Gastrocnemius medialis (tissue), 4 donors: Measurements from ENCODE around the gene PRC1. TPM values are rescaled to one million over a fixed set of nuclear protein-coding genes. Genes with fewer than 3 reads are reported as not detected.

ENCODE experiments used
- ATAC-seq, 2 donors: fragments of 150-250 bp; one replicate each; pipeline ENCODE4 v1.9.1; 2016
- DNase-seq, 2 donors: peaks; one replicate each; pipeline ENCODE4 v3.0.0-alpha.2; 2019
- H3K27ac ChIP-seq, 4 donors: fragments of 200-600 bp; sonication (generic); 1 replicate in 1 of 4; 2 replicates in 3 of 4; pipeline ENCODE4 v1.5.1; 2016 to 2018; ENCODE audit warnings: mild to moderate bottlenecking in 2 of 4, moderate library complexity in 1 of 4
- H3K27me3 ChIP-seq, 3 donors: fragments of 200-600 bp; sonication (generic) in 2 of 3; 1 replicate in 1 of 3; 2 replicates in 2 of 3; pipeline versions ENCODE4 v1.5.1 to v1.6.0; 2016 to 2019; ENCODE audit warnings: mild to moderate bottlenecking in 1 of 3, moderate library complexity in 1 of 3
- H3K36me3 ChIP-seq, 2 donors: fragments of 200-600 bp; sonication (generic) in 1 of 2; one replicate each; pipeline ENCODE4 v1.5.1; 2017 to 2018
- H3K4me1 ChIP-seq, 2 donors: fragments of 200-600 bp; sonication (generic) in 1 of 2; one replicate each; pipeline ENCODE4 v1.5.1; 2016 to 2017; ENCODE audit warnings: mild to moderate bottlenecking in 2 of 2
- H3K4me3 ChIP-seq, 4 donors: fragments of 200-600 bp; sonication (generic) in 3 of 4; 1 replicate in 1 of 4; 2 replicates in 3 of 4; pipeline ENCODE4 v1.5.1; 2016 to 2019; ENCODE audit warnings: mild to moderate bottlenecking in 2 of 4
- H3K9me3 ChIP-seq, 3 donors: fragments of 200-600 bp; sonication (generic) in 2 of 3; 1 replicate in 1 of 3; 2 replicates in 2 of 3; pipeline ENCODE4 v1.5.1; 2016 to 2019
- POLR2A ChIP-seq, 2 donors: fragments of 450-650 bp; IDR thresholded peaks; one replicate each; pipeline ENCODE4 v1.6.1; 2017; ENCODE audit warnings: antibody characterized with exemption in 2 of 2, mild to moderate bottlenecking in 2 of 2, moderate library complexity in 2 of 2
- in situ Hi-C, 4 donors: fragments of 200-750 bp; cut with MboI; loops; one replicate each; pipeline versions ENCODE4 v1.15.0 to v1.8.0; 2017; ENCODE audit warnings: low sequenced_read_pairs in 4 of 4
- intact Hi-C: fragments of 100-400 bp; cut with DNase I; formaldehyde crosslinking; loops from one replicate; pipeline ENCODE4 v1.15.1; 2023; ENCODE audit warnings: low total_unique reads
- total RNA-seq, 4 donors: library from RNA; depleted of rRNA; stranded (reverse); fragments of >200 nt; gene quantifications; one replicate each; pipeline versions ENCODE4 v1.1.0 to v1.2.3, GENCODE V29; 2016
- TF ChIP-seq, protein P1 (sequence below), 5 experiments: fragments of 450-650 bp in 3 of 5; fragments of 200-600 bp in 2 of 5; sonication (generic) in 2 of 5; IDR thresholded peaks in 4 of 5; conservative IDR thresholded peaks in 1 of 5; 1 replicate in 4 of 5; 2 replicates in 1 of 5; pipeline ENCODE4 v1.5.1; 2016 to 2019; ENCODE audit warnings: antibody characterized with exemption in 5 of 5, mild to moderate bottlenecking in 3 of 5, moderate library complexity in 3 of 5

PRC1 gene
- total RNA-seq, 4 donors from 2014 or later: 1.4 to 9.9 (median 4.9) TPM

DNA sequence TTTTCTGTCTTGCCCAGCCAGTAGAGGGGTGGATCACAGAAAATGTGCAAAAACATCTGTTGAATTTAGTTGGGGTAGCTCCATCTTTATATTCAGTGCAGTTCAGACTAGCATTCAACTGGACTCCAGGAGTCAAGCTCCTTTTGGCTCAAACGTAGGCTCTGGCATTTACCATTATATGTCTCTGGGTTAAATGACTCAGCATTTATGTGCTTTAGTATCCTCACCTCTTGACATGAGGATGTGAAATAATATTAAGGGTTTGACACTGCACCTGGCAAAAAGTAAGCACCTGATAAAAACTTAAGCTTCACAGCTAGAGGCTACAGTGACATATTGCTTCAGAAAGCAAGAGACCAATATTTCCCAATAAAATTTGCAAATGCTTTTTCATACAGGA, 14.8 kb downstream of the PRC1 start:
- DNase-seq (no peak), ATAC-seq (no peak)
- TF ChIP-seq, protein P1, sequence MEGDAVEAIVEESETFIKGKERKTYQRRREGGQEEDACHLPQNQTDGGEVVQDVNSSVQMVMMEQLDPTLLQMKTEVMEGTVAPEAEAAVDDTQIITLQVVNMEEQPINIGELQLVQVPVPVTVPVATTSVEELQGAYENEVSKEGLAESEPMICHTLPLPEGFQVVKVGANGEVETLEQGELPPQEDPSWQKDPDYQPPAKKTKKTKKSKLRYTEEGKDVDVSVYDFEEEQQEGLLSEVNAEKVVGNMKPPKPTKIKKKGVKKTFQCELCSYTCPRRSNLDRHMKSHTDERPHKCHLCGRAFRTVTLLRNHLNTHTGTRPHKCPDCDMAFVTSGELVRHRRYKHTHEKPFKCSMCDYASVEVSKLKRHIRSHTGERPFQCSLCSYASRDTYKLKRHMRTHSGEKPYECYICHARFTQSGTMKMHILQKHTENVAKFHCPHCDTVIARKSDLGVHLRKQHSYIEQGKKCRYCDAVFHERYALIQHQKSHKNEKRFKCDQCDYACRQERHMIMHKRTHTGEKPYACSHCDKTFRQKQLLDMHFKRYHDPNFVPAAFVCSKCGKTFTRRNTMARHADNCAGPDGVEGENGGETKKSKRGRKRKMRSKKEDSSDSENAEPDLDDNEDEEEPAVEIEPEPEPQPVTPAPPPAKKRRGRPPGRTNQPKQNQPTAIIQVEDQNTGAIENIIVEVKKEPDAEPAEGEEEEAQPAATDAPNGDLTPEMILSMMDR (IDR thresholded peaks at IDR 0.05 in 4 of 5, conservative IDR thresholded peaks at IDR 0.05 in 1 of 5): no peak
- no peak for TF ChIP-seq POLR2A (IDR thresholded peaks at IDR 0.05)
- H3K9me3 ChIP-seq: no peaks in the 10 kb centered on the region
- intact Hi-C loops (no loop called here), in situ Hi-C loops (no loop called here)
- H3K27ac ChIP-seq: no peak overlapping the region
- H3K4me3 ChIP-seq: no peak overlapping the region
- no peaks in the 10 kb centered on the region for H3K27me3 ChIP-seq
- H3K4me1 ChIP-seq: no peaks in the 10 kb centered on the region
- H3K36me3 ChIP-seq: no peaks in the 10 kb centered on the region

DNA sequence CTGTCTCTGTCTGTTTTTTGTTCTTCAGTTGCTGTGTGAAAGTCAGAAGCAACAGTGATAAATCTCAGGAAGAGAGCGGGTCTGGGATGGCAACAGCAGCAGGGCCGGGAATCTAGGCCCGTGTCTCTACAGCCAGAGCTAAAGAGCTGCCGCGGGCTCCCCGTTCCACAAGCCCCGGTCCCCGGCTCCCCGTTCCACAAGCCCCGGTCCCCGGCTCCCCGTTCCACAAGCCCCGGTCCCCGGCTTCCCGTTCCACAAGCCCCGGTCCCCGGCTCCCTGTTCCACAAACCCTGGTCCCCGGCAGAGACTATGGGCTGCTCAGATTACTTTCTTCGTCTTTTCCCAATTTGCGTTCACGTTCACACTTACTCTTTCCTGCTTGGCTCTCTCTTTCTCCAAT, 20.1 kb downstream of the PRC1 start:
- Histone ChIP-seq H3K4me1 (no peaks in the 10 kb centered on the region), H3K27me3 (no peaks in the 10 kb centered on the region), H3K27ac (no peak overlapping the region), H3K36me3 (no peaks in the 10 kb centered on the region), H3K4me3 (no peak overlapping the region), H3K9me3 (no peaks in the 10 kb centered on the region)
- in situ Hi-C loops: loop anchor here in 2 of 4 donors (25.0 kb wide), 1 partner anchor 288 kb away; no protein-coding TSS in a partner anchor
- ATAC-seq: no peak
- intact Hi-C loops: no loop called here
- TF ChIP-seq, protein P1 (IDR thresholded peaks at IDR 0.05 in 4 of 5, conservative IDR thresholded peaks at IDR 0.05 in 1 of 5): no peak
- TF ChIP-seq POLR2A (IDR thresholded peaks at IDR 0.05): no peak
- DNase-seq: no peak

DNA sequence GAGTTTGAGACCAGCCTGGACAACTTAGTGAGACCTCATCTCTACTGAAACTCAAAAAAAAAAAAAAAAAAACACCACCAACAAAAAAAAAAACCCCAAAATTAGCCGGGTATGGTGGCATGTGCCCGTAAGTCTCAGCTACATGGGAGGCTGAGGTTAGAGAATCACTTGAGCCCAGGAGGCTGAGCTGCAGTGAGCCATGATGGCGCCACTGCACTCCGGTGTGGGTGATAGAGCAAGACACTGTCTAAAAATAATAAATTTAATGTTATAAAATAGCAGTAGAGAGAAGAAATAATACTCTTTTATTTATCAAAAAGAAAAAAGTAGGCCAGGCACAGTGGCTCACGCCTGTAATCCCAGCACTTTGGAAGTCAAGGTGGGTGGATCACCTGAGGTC, 22.2 kb downstream of the PRC1 start:
- no peak overlapping the region for H3K27ac ChIP-seq
- no peak for TF ChIP-seq POLR2A (IDR thresholded peaks at IDR 0.05)
- TF ChIP-seq, protein P1 (IDR thresholded peaks at IDR 0.05 in 4 of 5, conservative IDR thresholded peaks at IDR 0.05 in 1 of 5): no peak
- DNase-seq (no peak), ATAC-seq (no peak)
- intact Hi-C loops: no loop called here
- no peak overlapping the region for H3K4me3 ChIP-seq
- H3K4me1 ChIP-seq: no peaks in the 10 kb centered on the region
- H3K27me3 ChIP-seq: no peaks in the 10 kb centered on the region
- H3K9me3 ChIP-seq: no peaks in the 10 kb centered on the region
- H3K36me3 ChIP-seq: no peaks in the 10 kb centered on the region
- in situ Hi-C loops: loop anchor here in 2 of 4 donors (25.0 kb wide), 1 partner anchor 290 kb away; no protein-coding TSS in a partner anchor

DNA sequence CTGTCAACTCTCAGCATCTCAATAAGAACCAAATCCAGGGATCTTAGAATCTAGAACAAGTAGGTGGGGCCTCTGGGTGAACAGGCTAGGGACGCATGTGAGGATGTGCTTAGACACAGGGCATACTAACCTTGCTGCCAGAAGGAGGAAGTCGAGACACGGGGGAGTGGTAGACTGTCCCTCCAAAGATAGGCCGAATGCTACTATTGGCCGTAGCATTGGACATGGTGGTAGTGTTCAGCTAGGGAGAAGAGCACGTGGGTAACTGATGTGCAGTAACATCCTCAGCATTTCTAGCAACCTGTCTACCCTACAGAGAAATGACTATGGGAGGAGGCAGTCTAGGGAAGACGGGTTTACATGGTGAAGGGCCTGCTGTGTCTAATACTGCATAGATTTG, 24.1 kb downstream of the PRC1 start:
- no peak for TF ChIP-seq POLR2A (IDR thresholded peaks at IDR 0.05)
- TF ChIP-seq, protein P1 (IDR thresholded peaks at IDR 0.05 in 4 of 5, conservative IDR thresholded peaks at IDR 0.05 in 1 of 5): no peak
- Histone ChIP-seq H3K27me3 (no peaks in the 10 kb centered on the region), H3K36me3 (no peaks in the 10 kb centered on the region), H3K9me3 (no peaks in the 10 kb centered on the region), H3K4me3 (no peak overlapping the region), H3K27ac (no peak overlapping the region), H3K4me1 (no peaks in the 10 kb centered on the region)
- DNase-seq (no peak), ATAC-seq (no peak)
- intact Hi-C loops: no loop called here
- in situ Hi-C loops: loop anchor here in 2 of 4 donors (25.0 kb wide), 1 partner anchor 292 kb away; no protein-coding TSS in a partner anchor

DNA sequence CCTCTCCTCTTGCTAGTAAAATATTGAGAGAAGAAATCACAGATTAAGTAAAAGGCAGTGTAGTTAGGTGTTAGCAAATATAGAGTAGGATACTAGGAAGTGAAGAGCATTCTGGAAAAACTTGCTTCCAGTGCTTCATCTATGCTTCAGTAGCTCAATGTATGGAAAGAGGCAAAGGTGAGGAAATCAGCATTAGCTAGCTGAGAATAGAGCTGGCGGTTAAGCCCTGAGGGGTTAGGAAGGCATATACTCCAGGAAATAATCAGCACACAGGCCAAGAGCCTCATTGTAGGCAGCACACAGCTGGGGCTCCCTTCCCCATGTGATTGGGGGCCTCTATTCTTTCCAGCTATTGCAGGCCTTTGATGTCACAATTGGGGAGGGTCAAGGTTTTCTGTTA, 25.9 kb downstream of the PRC1 start:
- intact Hi-C loops: no loop called here
- in situ Hi-C loops: loop anchor here in 3 of 4 donors (5.0 to 25.0 kb wide), 2 partner anchors 49 to 294 kb away; no protein-coding TSS in a partner anchor
- DNase-seq: no peak
- Histone ChIP-seq H3K36me3 (peaks cover 0 to 7% of the 10 kb centered on the region in 2 donors), H3K27me3 (no peaks in the 10 kb centered on the region), H3K4me1 (no peaks in the 10 kb centered on the region), H3K4me3 (no peak overlapping the region), H3K27ac (no peak overlapping the region), H3K9me3 (no peaks in the 10 kb centered on the region)
- TF ChIP-seq, protein P1 (IDR thresholded peaks at IDR 0.05 in 4 of 5, conservative IDR thresholded peaks at IDR 0.05 in 1 of 5): no peak
- TF ChIP-seq POLR2A (IDR thresholded peaks at IDR 0.05): no peak
- no peak for ATAC-seq
